HG03066 (cell line): ENCODE data around the gene GALNT15.

ENCODE experiments used
- ATAC-seq: cut with Tn5 transposase; IDR thresholded peaks from one replicate; pipeline ENCODE4 v1.9.1; 2021; ENCODE audit warnings: low read depth; ENCODE audit not compliant: unreplicated experiment

GALNT15 gene

DNA sequence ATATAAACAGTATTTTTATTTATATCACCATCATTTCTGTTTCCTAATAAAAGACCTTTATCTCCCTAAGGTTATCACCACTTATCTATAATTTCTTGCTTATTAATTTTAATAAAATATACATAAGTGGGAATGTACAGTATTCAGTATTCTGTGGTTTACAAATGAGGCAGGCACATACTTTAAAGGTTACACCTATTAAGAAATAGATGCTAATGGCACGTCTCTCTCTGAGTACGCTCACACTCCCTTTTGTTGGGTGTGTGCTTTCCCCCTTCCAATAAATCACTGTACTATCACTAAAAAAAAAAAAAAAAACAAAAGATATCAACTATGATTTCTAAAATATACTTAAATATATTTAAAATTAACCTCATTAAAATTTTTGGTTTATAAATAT is 99.4 kb downstream of the GALNT15 start:
- ATAC-seq: no peak

DNA sequence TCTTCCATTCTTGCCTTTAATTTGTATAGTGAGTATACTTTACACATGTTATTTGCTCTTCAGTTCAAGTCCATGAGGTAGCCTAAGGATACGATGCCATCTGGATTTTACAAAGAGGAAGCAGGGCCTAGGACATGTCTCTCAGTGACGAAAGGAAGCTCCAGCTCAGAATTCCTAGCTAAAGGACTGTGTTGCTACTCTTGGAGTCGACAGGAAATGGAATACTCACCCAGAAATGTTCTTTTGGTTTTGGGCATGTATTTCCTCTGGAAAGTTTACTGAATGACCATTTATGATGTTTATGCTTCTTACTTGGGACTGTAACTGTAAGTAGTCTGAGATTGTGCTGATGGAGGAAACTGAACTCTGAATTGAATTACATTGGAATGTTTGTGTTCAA is 103.0 kb downstream of the GALNT15 start:
- ATAC-seq: no peak

GRCh38 chr3:16279010-16279801 is 104.7 kb downstream of the GALNT15 start:
- no peak for ATAC-seq

- ATAC-seq: no peak
Measured at GRCh38 chr3:16280671-16281070, 106.2 kb downstream of the GALNT15 start.
